ENCODE data around the gene B4GALT5.
"Not testable (repeated sequence)": the region's sequence is repeated elsewhere in the genome, so short reads cannot be mapped to it uniquely, and the experiment has no call there.

B4GALT5 gene

DNA sequence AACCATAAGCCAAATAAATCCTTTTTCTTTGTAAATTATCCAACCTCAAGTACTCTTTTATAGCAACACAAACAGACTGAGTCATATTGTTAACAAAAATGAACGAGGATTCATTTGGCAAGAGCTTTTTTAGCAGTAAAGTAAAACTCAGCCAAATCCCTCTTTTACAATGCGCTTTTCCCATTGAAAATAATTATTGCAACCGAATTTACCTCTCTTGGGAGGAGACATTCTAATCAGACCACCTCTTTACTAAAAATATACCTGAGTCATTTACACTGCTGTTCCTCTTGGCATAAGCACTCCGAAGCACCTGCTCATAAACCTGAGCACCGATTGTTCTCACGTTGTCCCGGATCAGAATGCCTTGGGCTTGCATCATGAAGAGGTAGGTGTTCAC is 57.4 kb downstream of the B4GALT5 start:
- FAIRE-seq: no peak

DNA sequence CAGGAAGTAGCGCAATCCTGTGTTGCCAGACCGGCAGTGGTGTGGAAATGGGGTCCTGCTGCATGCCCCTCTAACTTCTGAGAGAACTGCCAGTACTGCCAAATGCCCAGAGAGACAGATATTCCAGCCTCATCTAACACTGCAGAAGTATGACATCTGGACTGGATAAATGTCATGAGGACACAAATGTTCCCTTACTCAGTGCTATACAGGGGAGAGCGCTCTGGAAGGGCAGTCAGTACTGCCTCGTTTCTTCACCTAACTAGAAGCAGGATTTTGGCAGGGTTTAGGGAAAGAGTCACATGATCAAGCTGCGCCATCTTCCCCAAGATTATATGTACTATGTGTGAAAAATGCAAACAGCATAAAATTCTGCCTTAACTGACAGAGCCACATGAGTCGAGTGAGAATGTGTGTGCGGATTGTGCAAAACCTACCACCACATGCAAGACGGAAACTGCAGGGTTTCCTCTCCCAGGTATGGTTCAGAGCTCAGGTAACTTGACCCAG is 59.7 kb downstream of the B4GALT5 start:
- FAIRE-seq: no peak

DNA sequence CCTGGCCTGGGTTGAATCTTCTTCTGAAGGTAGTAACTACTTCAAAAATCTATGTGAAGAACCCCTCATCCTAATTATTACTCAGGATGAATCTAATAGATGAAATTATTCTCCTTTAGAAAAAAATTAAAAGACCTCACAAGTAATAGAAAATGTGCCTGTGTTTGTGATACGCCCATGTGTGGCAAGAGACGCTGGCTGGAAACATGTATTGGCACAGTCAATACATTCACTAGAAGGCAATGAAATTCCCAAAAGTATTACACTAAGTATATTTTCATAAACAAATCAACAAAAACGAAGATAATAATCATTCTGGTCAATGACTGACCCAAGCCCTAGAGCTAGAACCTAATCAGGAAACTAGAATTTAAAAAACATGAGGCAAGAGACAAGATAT is 64.0 kb downstream of the B4GALT5 start:
- FAIRE-seq: no peak

DNA sequence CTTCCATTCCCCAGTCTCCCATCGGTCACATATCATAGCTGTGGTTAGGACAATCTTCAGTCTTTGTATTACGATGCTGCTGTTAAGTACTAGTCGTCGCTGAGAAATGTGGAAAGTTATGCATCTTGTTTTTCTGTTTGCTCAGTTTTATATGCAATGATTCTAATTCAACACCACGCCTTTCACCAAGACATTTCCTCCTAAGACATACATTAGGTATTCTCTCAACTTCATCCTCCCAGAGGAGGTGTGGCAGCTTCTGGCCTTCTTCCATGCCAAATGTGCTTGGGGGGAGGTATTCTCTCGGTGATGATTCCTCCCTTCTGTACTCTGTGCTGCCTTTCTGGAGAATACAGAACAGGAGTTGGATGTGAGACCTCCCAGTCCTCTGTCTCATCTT is 66.1 kb downstream of the B4GALT5 start:
- no peak for FAIRE-seq

DNA sequence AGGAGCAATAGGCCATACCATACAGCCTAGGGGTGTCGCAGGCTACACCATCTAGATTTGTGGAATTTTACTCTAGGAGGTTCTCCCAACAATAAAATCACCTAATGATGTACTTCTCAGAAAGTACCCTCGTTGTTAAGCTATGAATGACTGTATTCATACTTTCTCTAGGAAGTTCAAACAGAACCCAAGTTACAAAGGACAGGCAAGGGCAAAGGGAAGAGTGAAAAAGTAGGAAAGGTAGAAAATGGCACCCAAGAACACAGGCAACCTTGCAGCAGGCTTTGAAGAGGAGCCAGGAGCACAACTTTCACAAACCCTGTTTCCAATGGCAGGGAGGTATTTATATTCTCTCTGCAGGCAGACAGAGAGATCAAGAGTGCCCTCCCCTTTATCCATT is 67.2 kb downstream of the B4GALT5 start:
- no peak for FAIRE-seq

DNA sequence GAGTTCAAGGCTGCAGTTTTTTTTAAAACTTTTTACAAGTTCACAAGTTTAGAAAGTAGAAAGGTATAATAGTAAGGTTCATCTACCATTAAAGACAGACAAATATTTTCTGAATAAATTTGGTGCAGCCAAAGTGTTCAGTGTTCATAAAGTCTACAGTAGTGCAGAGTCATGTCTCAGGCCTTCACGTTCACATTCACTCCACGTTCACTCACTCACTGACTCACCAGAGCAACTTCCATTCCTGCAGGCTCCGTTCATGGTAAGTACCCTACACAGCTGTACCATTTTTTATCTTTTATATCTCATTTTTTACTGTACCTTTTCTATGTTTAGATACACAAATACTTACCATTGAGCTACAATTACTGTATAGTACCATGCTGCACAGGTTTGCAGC is 67.6 kb downstream of the B4GALT5 start:
- no peak for FAIRE-seq

DNA sequence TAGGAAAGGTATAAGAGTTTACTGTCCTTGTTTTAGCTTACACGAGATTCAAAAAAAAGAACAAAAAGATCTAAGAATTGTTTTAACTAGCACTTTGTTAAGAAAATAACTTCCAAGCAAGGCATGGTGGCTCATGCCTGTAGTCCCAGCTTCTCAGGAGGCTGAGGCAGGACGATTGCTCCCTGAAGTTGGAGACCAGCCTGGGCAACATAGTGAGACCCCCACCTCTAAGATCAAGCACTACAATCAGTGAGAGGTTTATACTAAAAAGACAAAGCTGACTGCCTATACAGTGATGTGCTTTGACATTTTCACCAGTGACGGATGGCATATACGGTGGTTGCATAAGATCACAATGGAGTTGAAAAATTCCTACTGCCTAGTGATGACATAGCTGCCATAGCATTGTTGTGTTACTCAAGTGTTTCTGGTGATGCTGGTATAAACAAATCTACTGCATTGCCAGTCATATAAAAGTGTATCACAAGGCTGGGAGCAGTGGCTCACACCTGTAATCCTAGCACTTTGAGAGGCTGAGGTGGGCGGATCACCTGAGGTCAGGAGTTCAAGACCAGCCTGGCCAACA is 68.6 kb downstream of the B4GALT5 start:
- FAIRE-seq: no peak

DNA sequence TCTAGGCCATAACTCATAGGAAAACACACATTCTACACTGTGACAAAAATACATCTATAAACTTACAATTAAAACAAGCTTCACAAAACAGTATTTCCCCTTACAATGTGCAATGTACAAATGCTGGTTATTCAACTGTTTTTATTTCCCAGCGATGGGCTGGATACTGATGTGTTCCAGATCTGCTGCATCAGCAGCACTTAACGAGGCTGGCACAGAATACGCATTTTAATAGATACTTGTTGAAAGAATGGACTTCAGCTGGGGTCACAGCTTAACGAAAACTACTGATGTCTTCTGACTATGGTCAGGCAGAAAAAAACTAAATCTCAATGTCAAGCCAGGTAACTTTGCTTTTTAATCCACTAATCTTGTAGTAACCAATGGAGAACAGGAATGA is 70.9 kb downstream of the B4GALT5 start:
- no peak for FAIRE-seq

DNA sequence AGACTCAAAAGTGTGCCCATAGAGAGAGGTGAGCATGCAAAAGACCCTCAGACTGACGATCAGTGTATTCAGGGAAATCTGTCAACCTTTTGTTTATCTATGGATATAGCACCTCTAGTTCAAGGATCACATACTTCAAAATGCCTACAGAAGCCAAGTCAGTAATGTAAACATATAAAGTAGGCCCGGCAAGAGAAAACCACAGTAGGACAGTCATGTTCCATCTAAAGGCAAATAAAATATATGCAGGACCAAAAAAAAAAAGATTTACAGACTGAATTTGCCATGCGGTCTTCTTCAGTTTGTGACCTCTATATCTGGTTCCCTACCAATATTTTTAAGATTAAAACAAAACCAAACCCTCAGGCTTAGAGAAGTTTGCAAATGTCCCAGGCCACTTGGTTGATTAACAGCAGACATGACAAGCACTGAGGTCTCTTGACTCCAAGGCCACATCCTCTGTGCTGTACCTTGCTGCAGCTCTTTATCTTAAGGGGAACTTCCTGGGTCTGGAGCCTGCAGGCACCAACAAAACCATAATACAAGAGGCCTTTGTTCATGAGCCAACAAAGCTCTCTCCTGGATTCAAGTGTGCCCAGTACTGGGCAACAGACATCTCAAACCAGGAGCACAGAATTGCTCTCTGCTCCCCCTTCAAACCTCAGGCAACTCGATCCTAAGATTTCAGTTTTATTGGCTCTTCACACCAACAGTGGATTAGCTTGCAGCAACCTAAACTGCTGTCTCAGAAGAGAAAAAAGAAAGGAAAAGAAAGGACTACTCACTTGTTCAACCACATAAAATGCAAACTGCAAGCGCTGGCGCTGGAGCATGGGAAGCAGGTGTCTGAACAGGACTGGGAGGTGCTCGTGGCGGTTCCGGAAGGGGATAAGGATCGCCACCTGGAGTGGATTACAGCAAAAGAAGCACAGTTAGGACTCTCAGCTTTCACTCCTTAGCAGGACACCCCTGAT is 71.7 kb downstream of the B4GALT5 start:
- no peak for FAIRE-seq

DNA sequence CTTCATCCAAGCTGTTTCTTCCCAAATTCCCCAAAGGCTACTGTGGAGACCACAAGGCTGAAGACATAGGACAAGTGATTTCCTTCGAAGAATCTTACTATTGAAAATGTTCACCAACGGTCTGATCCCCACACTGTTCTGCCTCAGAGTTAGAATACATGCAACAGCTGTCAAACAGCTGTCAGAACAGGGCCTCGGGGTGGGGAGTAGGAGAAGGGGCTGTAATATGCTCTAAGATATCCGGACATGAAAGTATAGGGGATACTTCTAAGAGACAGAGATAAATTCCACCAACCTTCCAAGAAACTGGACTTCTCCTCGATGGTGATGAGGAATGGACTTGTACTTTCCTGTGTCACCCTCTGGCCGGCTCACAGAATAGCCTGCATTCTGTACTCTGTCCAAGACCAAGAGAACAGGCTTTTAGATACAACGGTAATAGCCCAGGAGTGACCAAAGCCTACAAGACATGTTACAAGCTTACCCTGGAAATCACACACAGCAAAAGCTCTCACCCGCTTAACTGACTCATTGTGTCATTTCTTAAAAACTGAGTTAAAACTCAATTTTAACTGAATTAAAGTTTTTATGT is 76.5 kb downstream of the B4GALT5 start:
- FAIRE-seq: no peak

DNA sequence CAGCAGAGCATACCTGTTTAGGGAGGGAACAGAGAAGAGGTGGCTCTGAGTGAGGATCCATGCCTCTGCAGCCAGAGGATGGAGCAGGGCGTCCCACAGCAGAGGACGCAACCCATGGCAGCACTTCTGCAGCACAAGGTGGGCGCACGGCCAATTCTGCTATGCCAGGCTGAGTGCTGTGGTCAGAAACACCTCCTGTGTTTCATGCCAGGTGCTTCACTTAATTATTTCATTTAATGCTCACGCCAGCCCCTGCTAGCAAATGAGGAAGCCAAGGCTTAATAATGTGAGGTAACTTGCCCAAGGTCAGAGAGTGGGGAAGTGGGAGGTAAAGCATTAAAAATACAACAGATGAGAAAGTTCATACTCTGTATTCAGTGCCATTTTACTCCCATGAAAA is 77.2 kb downstream of the B4GALT5 start:
- no peak for FAIRE-seq

DNA sequence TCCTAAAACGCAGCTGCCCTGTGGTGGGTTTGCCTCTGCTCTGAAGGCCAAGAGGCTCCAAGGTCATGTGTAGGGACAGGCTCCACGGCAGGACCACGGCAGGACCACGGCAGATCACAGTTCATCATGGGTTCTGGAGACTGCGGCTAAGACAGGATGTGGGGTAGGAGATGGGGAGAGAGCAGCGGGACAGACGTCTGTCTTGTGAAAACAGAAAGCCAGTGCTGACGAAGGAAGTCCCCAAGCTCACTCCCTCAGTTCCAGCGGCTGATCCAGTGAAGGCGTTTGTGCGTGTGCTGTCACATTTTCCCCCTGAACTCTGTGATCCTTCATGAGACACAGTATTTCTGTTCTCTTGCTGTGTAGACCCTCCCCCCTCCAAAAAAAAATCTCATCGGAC is 77.8 kb downstream of the B4GALT5 start:
- no peak for FAIRE-seq

DNA sequence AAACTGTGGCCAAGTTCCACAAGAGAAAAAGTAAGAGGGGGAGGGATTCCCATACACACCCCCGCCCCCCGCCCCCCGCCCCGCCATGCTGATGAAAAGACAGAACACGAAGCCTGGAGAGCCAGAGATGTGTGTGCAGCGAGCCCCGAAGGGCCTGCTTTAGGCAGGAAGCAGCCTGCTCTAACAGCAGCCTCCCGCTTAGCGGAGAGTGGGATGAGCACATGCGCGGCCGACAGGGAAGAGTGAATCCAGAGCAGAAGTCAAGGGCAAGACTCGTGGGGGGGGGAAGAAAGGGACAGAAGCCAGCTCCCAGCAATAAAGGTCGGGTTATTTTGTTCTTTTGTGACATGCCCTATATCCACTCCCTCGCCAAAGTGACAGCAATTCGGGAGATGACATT is 78.5 kb downstream of the B4GALT5 start:
- FAIRE-seq: no peak

DNA sequence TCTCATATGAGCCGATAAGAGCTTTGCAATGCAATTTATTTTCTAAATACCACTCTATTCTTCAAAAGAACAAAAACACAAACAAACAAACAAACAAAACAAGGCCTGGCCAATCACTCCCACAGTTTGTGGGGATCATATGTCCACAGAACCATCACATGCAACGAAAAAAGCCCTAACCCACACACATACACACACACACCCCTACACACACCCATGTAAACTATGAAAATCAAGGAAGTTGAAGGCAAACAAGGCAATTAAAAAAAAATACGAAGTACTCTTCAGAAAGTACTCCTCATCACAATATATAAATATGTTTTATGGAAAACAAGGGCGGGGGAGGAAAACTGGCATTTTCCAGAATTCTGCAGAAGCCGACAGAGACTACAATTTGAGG is 79.6 kb downstream of the B4GALT5 start:
- no peak for FAIRE-seq

DNA sequence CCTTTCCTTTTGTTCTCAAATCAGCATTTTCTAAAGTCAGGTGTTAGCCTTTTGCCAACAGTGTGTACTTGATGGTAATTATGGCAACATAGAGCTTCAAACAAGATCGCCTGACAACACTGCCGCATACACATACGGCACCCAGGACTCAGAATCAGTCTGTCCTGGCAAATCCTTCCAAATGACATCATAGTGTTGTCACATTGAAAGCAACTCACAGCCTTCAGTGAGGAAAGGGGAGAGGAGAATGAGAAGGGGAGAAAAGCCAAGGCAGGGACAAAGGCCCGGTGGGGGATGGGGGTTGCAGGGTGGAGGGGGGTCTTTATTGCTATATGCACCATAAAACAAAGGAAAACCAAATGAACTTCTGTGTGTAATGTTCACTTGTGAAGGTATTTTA is 80.0 kb downstream of the B4GALT5 start:
- no peak for FAIRE-seq

DNA sequence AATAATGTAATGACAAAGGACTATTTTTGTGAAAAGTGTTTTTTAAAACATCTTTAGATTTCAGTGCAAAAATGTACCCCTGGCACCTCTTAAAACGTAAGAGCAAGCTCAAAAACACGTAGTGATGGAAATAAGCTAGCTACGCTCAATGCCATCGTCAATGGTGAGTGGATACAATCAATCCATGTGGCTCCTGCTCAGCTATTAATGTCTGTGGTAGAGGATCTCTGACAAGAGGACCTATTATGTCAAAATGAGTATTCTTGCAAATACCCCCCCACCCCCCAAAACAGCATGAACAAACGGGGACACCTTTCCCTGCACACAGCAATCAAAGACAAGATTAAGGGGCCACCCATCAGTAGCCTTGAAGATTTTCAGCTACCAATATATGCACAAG is 80.7 kb downstream of the B4GALT5 start:
- no peak for FAIRE-seq

DNA sequence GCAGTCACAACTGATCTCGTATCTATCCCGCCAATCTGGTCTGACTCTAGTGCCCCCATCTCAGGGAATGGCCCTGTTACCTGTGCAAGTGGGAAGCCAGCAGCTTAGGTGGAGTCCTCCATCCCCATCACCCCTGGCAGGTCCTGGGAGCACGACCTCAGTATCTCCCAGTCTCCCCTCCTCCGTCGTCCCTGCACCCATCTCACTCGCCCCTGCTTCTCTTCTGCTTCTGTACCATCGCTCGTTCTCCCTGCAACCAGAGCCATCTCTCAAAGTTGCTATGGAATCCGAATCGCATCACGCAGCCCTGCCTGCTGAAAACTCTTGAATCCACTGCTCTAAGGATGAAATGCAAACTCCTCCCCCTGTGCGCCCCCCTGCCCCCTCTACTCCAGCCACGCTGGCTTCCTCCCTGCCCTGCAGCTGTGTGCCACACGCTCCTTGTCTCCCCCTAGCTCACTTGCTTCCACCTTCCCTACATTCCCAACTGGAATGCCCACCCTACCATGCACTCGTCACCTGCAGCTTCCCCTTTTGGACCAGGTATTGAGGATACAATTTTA is 81.7 kb downstream of the B4GALT5 start:
- FAIRE-seq: no peak

DNA sequence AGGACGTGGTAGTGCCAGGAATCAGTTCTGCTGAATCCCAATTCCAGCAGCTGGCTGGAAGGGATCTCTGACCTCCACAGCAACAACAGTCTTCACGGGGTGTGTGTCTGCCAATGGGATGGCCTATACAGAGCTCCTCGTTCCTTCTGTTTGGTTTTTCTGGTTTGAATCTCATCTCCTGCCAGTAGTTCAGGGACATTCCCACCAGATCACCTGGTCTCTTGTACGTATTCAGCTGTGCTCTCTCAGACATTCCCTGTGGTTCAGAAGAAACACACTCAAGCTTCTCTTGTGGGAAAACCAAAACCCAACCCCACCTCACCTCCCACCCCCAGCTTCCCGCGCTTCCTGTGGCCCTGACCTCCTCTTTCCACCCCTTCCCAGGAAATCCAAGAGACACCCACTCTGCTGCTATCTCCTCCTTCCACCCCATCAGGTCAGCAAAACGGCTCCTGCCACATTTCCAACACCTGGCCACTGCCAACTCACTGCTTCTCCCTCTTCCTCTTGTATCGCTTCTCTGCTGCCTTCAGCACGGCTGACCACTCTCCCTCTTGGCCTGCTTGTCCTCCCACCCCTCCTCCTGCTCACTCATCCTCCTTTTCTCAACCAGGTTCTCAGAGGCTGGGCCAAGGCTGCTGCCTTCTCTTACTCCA is 82.5 kb downstream of the B4GALT5 start:
- FAIRE-seq: no peak

DNA sequence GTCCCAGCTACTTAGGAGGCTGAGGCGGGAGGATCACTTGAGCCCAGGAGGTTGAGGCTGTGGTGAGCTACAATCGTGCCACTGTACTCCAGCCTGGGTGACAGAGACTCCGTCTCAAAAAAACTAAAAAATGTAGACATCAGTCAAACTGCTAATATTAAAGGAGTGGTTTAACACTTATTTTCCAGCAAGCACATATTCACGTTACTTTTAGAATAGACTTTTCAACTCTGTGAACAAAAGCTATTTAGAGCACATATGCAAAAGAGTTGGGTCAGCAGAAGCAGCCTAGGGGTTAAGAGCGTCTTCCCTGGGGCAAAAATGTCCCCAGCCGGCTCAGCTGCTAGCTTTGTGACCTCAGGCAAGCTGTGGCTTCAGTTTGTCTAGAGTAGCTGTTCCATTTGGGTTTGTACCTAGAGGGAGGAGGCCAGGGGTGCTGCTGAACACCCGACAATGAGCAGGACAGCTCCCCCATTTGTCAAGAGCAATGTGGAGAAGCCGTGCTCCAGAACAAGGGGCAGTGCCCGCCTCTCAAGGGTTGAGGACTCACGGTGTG is 83.2 kb downstream of the B4GALT5 start:
- FAIRE-seq: no peak

DNA sequence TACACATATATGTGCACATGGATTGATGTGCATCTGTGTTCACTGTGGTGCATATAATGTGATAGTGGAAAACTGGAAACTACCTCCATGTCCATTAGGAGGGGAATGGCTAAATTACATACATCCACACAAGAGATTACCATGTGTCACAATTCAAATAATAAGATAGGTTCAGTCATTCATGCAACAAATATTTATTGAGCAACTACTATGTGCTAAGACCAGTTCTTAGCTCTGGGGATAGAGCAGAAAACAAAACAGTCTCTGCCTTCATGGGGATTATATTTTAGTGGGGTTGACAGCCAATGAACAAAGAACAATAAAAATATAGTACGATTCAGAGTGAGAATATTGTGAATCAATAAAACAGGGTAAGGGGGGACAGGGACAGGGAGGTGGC is 84.1 kb downstream of the B4GALT5 start:
- no peak for FAIRE-seq

DNA sequence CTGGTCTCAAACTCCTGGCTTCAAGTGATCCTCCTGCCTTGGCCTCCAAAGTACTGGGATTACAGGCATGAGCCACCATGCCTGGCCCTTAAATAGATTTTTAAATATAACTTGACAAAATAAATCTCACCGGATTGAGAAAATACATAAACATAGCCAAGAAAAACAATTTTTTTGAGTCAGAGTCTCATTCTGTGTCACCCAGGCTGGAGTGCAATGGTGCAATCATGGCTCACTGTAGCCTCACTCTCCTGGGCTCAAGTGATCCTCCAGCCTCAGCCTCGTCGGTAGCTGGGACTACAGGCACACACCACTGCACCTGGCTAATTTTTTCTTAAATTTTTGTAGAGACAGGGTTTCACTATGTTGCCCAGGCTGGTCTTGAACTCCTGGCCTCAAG is 85.4 kb downstream of the B4GALT5 start:
- not testable (repeated sequence) for FAIRE-seq

DNA sequence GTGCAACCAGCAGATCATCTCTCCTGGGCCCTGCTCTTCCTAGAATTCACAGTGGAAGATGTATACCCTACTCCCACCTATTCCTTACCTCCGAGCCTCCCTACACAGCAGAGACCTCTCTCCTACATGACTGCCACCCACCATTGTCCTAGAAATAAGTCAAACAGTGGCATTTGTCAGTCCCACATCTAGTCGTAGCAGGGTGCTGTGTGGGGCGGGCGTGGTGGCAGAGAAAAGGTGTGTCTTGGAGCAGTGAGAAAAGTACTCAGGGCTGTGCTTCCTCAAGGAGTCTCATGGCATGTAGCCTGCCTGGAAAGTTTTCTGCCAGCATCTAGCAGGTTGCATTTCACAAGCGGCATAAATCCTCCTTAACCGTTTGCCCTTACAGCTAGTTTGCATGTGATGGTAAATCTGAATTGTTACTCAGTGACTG is 86.3 kb downstream of the B4GALT5 start:
- FAIRE-seq: no peak

DNA sequence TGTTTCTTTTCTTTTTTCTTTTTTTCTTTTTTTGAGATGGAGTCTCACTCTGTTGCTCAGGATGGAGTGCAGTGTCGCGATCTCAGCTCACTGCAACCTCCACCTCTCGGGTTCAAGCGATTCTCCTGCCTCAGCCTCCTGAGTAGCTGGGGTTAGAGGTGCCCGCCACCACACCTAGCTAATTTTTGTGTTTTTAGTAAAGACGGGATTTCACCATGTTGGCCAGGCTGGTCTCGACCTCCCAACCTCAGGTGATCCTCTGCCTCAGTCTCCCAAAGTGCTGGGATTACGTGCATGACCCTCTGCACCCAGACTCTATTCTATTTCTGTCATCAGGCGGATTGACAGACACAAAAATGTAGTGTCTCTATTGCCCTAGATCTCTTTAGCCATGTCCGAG is 88.7 kb downstream of the B4GALT5 start:
- not testable (repeated sequence) for FAIRE-seq

All from endometrium (tissue), 2 donors.